Right renal cortex interstitium (tissue), 3 donors: ENCODE data around the gene STARD10. TPM values are rescaled to one million over a fixed set of nuclear protein-coding genes. Genes with fewer than 3 reads are reported as not detected.

Source experiments
- DNase-seq, 3 donors: peaks; one replicate each; pipeline ENCODE4 v3.0.0-alpha.2; 2013; ENCODE audit warnings: low read depth in 3 of 3, low spot score in 2 of 3
- polyA plus RNA-seq, 3 donors: library from polyadenylated mRNA; unstranded; fragments of 120-200 nt; gene quantifications; one replicate each; pipeline ENCODE4 v1.2.1, GENCODE V29; 2013; ENCODE audit not compliant: insufficient read length in 3 of 3

Gene STARD10
- polyA plus RNA-seq, 3 donors: 63.3 to 80.7 (median 76.1) TPM

DNA sequence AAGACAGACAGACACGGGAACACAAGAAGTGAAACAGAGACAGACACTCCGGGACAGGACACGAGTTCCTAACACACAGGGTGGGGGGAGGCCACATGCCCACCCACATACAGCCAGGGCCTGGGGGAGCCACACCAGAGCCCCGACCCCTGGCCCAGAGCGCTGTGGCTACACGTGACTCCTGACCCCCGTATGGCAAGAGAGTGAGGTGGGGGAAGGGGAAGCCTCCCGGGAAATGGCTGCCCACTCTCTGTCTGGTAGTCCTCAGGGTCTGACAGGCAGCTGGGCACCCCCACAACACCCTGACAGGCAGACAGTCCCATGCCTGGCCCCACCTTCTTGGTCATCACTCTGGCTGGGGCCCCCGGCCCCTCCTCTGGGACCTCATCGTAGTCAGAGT is 81.0 kb downstream of the STARD10 start:
- DNase-seq: no peak

DNA sequence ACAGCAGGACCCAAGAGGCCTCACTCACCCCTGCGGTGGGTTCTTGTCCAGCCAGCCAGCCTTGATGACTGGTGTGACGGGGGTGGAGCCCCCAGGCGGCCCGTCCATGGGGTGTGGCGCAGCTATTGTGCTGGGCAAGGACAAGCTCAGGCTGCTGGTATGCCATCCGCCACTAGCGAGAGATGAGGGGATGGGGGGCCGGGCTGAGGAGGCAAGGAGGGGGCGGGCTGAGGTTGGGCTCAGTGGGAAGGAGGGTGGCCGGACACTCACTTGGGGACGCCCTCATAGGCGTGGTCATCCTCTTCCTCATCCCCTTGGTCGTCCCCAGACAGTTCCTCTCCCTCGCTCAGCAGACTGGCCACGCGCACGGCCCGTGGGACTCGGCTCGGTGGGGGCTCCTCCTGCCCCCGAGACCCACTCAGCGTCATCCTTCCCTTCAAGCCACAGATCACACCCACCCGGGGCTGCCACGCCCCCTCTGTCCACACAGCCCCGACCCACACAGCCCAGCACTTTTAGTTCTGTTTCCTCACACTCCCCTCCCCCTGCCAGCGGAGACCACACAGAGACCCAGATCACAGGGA is 81.6 kb downstream of the STARD10 start:
- no peak for DNase-seq

DNA sequence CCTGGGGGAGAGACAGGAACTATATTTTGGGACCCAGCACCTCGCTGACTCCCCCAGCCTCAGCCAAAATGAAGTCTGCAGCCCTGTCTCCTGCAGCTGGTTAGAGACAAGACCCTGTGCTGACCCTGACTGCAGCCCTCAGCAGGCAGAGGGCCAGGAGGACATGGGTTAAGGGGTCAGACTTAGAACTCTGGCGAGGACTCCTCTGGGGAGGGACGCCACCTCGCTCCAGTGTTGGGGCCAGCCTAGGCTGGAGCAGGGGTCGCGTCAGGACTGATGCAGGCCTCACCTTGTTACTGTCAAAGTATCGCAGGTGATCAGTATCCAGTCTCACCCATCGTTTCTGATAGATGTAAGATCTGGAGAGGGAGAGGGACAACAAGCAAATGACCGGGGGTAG is 82.7 kb downstream of the STARD10 start:
- no peak for DNase-seq

DNA sequence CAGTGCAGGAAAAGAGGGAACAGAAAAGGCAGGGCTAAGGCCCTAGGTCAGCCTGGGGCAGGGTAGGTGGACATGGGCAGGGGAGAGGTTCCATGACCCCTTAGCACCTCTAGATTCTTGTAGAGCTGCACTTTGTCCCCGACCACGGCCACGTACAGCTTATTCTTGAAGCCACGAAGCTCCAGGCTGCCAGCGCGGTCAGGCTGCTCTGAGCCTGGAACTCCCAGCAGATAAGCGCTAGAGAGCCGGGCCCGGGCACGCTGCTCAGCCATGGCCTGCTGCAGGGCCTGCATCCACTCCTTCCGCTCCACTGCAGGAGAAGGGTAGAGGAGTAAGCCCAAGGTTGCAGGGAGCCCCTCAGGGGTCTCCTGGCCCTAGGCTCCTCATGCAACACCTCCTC is 83.6 kb downstream of the STARD10 start:
- DNase-seq: no peak

DNA sequence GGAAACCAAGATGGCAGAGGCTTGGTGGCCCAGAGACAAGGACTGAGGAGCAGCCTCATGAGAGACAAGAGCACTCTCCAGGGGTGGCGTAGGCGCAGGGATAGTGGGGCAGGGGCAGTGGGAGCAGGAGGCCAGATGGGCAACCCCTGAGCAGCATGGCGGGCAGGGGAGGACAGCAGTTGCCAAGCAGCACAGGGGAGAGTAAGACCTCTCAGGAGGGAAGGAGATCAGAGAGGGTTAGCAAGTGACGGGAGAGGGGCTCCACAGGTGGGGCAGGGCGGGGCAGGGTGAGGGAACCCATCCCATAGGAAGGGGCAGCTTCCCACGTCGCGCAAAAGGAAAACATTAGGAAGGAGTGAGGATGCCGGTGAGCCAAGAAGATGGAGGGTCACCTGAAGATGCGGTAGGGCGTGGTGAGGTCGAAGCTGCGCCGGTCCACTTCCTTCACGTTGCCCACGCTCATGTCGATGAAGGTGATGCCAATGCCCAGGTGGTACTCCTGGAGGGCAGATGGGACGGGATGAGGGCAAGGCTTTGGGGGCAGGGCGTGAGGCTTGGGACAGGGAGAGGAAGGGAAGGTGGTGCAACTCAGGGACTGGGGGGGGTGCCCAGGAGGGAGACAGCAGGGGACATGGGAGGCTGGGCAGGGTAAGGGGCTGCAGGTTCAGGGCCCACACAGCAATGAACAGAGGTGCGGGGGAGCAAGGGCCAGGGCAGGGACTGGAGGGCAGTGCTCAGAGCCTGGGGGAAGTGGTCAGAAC is 84.2 kb downstream of the STARD10 start:
- no peak for DNase-seq

DNA sequence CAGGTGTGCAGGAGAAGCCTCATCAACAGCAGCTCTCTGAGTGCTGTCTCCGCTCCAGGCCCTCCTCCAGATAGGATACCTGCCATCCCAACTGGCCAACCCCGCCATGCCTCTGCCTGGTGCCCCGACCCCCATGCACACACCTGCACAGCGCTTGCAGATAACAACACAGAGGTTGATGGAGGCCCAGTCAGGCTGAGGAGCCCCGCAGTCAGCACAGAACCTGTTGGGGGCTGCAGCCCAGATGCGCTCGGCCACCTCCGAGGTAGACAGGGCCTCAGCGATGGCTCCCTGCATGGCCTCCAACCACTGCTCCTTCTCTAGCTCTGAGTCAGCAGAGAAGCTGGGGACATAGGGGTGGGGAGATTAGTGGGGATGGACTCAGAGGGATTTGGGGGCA is 86.8 kb downstream of the STARD10 start:
- DNase-seq: no peak

DNA sequence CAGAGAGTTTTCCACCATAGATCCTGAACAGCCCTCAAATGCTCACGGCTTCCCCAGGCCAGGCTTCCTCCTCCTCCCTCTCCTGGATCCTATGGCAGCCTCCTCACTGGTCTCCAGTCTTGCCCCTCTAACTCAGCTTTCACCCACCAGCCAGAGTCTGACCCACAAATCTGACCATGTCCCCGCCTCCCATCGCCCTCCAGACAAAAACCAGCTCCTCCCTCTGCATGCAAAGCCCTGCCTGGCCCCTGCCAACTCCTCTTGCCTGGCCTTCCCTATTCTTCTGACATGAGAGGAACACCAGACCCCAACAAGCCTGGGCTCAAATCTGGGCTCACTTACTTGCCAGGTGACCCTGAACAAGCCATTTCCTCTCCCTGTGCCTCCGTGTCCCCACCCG is 87.3 kb downstream of the STARD10 start:
- DNase-seq: no peak

DNA sequence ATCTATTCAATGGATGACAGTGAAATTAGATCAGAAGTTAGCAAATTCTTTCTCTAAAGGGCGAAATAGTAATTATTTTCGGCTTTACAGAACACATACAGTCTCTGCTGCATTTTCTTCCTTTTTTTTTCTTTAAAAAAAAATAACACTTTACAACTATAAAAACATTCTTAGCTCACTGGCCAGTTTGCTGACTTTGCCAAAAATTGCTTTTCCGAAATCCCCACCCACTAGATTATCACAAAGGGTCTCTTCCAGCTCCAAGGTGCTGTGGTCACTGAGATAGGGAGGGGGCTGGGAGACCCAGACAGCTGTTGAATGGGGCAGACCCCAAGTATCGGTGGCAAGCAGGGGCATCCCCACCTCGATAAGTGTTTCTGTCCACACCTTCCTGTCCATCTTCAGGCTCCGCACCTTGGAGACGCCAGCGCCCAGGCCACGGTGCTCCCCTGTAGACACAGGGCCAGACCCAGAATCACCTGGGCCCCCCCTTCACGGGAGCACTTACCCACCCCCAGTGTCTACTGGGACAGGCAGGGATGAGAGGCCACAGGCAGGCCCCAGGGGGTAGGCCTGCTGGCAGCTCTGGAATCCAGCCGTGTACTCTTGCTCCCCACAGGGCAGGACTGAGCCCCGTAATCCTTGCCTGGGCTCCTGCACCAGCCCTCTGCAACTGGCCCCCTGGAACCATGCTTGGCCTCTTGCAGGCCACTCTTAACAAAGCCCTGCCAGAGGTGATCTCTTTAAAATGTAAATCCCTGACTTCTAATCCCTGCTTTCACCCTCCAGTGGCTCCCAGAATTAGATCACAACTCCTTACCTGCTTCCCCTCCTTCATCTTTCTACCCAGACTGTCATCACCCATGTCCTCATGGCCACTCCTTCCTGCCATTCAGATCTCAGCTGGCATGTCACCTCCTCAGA is 88.1 kb downstream of the STARD10 start:
- no peak for DNase-seq

DNA sequence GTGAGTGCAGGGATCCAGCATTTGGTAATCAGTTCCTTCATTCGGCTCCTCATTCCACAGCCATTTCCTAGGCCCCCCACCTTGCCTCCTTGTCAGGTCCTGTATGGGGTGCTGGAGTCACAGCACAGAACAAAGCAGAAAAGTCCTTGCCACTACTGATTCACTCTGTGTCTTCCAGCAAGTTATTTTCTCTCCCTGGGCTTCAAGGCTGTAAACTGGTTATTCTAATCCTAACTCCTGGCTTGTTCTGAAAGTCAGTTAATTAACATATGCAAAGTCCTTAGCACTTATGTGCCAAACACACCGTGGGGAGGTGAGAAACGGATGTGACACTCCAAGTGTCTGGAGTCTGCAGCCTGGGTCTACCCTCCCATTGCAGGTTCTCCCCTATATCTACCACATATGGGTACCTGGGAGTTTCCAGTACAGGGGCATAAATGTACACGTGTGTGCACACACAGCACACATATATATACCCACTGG is 89.0 kb downstream of the STARD10 start:
- no peak for DNase-seq

Other genes starting within 250 kb of the STARD10 start
- 10 to 100 TPM; 13.0 to 16.5 (median 16.0) TPM for gene PDE2A, start 119.6 kb downstream of the STARD10 start, polyA plus RNA-seq
- 10 to 100 TPM; 66.4 to 71.6 (median 71.3) TPM for gene ARAP1, start 41.6 kb downstream of the STARD10 start, polyA plus RNA-seq
- gene ATG16L2, start 20.4 kb upstream of the STARD10 start, polyA plus RNA-seq: 10 to 100 TPM; 17.9 to 25.2 (median 20.6) TPM